ENCODE measurements around the gene LAMC3.

- TF ChIP-seq CTCF (IDR thresholded peaks at IDR 0.05) (no peak), POLR2A (IDR thresholded peaks at IDR 0.05) (no peak)
Observed at GRCh38 chr9:130994135-130995085, 14.6 kb upstream of the LAMC3 start.

Measured in right lobe of liver (tissue), 4 donors.